ENCODE measurements around the gene DNAJC7.

- TF ChIP-seq PATZ1 (CRISPR knock-in tag; IDR thresholded peaks at IDR 0.05; ENCODE audit: borderline replicate concordance) (no peak), ZFP3 (CRISPR knock-in tag; IDR thresholded peaks at IDR 0.05) (no peak), ZFP30 (CRISPR knock-in tag; IDR thresholded peaks at IDR 0.05) (no peak), GLIS3 (CRISPR knock-in tag; IDR thresholded peaks at IDR 0.05) (no peak), TCF4 (CRISPR knock-in tag; IDR thresholded peaks at IDR 0.05; ENCODE audit: borderline replicate concordance) (no peak), POU6F1 (CRISPR knock-in tag; IDR thresholded peaks at IDR 0.05; ENCODE audit: borderline replicate concordance, low read depth) (no peak), ZNF70 (CRISPR knock-in tag; IDR thresholded peaks at IDR 0.05) (no peak), RARB (CRISPR knock-in tag; IDR thresholded peaks at IDR 0.05) (no peak), OSR1 (CRISPR knock-in tag; IDR thresholded peaks at IDR 0.05) (no peak), BACH2 (CRISPR knock-in tag; IDR thresholded peaks at IDR 0.05; ENCODE audit: borderline replicate concordance) (no peak), SNAI2 (CRISPR knock-in tag; IDR thresholded peaks at IDR 0.05) (no peak), CSRNP3 (CRISPR knock-in tag; IDR thresholded peaks at IDR 0.05) (no peak), ZNF8 (CRISPR knock-in tag; IDR thresholded peaks at IDR 0.05) (no peak)
Observed at GRCh38 chr17:41932816-41933389, 84.3 kb downstream of the DNAJC7 start.

All from SK-N-SH treated with all-trans-retinoic acid at 6 μM for 48 hours (cell line).